DOHH2 (cell line): ENCODE data around the gene PIWIL4.

Experiments used
- EZH2phosphoT487 ChIP-seq: fragments of 200-600 bp; sonication (generic); IDR thresholded peaks from 2 replicates; pipeline ENCODE4 v1.6.1; 2017; ENCODE audit warnings: borderline replicate concordance, mild to moderate bottlenecking, antibody characterized with exemption, low read length, moderate library complexity, mixed read lengths
- TF ChIP-seq, protein P1 (sequence below): fragments of 200-600 bp; sonication (generic); IDR thresholded peaks from one replicate; pipeline ENCODE4 v1.5.1; 2014; ENCODE audit warnings: antibody characterized with exemption, mild to moderate bottlenecking, low read depth, low read length; ENCODE audit not compliant: poor library complexity, severe bottlenecking

DNA sequence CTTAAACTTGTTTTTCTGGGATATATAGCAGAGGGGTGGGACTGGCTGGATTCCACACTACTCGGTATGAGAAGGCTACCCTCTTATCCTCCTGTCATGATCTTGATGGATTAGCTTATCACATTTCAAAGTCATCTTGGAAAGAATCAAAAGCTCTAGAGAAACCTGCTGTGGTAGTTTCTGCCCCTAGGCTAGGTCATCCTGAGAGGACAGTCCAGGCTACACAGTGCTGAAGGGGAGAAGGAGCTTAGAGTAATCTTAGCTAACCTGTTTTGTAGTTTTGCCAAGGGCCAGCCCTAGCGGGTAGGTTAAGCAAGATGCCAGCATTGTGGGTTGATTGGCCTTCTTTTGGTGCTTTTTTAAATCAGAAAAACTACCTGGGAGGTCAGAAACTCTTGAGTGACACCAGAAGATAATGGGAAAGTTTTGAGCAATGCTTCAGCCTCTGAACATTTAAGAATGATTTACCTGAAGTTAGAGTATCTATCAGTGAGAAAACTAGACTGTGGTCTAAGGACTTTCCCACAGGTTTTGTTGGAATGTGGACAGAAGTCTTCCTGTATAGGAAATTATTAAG, 21.3 kb downstream of the PIWIL4 start:
- TF ChIP-seq, protein P1, sequence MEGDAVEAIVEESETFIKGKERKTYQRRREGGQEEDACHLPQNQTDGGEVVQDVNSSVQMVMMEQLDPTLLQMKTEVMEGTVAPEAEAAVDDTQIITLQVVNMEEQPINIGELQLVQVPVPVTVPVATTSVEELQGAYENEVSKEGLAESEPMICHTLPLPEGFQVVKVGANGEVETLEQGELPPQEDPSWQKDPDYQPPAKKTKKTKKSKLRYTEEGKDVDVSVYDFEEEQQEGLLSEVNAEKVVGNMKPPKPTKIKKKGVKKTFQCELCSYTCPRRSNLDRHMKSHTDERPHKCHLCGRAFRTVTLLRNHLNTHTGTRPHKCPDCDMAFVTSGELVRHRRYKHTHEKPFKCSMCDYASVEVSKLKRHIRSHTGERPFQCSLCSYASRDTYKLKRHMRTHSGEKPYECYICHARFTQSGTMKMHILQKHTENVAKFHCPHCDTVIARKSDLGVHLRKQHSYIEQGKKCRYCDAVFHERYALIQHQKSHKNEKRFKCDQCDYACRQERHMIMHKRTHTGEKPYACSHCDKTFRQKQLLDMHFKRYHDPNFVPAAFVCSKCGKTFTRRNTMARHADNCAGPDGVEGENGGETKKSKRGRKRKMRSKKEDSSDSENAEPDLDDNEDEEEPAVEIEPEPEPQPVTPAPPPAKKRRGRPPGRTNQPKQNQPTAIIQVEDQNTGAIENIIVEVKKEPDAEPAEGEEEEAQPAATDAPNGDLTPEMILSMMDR, result no peak
- no peak for TF ChIP-seq EZH2phosphoT487
